Uterus (tissue), 2 donors: ENCODE data around the gene ZFPL1.

ENCODE experiments used
- POLR2A ChIP-seq, 2 donors: fragments of 450-650 bp; IDR thresholded peaks; one replicate each; pipeline ENCODE4 v1.6.1; 2016; ENCODE audit warnings: antibody characterized with exemption in 2 of 2, mild to moderate bottlenecking in 1 of 2, moderate library complexity in 1 of 2
- TF ChIP-seq, protein P1 (sequence below), 4 experiments: fragments of 200-600 bp in 2 of 4; fragments of 450-650 bp in 2 of 4; sonication (generic) in 2 of 4; IDR thresholded peaks; one replicate each; pipeline ENCODE4 v1.5.1; 2016 to 2019; ENCODE audit warnings: antibody characterized with exemption in 4 of 4, mild to moderate bottlenecking in 2 of 4, moderate library complexity in 1 of 4

DNA sequence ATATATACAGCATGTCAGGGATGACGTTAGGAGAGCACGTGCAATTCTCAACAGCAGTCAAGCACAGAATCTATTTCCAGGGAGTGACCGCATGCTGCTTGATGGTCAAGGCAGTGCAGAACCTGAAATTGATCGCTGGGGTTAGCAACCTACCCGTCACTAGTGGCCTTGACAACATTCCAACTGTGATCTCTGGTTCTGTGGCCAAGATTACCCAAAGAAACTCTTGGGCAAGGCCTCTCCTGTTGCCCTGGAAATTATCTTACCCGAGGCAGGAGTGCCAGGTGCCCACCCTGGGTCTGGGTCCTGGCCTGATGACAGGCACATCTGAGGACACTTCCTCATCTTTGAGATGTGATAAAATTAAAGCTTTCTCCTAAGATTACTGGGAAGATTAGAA is 29.8 kb downstream of the ZFPL1 start:
- TF ChIP-seq, protein P1, sequence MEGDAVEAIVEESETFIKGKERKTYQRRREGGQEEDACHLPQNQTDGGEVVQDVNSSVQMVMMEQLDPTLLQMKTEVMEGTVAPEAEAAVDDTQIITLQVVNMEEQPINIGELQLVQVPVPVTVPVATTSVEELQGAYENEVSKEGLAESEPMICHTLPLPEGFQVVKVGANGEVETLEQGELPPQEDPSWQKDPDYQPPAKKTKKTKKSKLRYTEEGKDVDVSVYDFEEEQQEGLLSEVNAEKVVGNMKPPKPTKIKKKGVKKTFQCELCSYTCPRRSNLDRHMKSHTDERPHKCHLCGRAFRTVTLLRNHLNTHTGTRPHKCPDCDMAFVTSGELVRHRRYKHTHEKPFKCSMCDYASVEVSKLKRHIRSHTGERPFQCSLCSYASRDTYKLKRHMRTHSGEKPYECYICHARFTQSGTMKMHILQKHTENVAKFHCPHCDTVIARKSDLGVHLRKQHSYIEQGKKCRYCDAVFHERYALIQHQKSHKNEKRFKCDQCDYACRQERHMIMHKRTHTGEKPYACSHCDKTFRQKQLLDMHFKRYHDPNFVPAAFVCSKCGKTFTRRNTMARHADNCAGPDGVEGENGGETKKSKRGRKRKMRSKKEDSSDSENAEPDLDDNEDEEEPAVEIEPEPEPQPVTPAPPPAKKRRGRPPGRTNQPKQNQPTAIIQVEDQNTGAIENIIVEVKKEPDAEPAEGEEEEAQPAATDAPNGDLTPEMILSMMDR (IDR thresholded peaks at IDR 0.05): no peak
- no peak for TF ChIP-seq POLR2A (IDR thresholded peaks at IDR 0.05)
